ENCODE results near the gene CHST12. TPM values are rescaled to one million over a fixed set of nuclear protein-coding genes. Genes with fewer than 3 reads are reported as not detected.

CHST12 gene
- total RNA-seq, 1 experiment from 2014 or later, result 12.9 TPM

DNA sequence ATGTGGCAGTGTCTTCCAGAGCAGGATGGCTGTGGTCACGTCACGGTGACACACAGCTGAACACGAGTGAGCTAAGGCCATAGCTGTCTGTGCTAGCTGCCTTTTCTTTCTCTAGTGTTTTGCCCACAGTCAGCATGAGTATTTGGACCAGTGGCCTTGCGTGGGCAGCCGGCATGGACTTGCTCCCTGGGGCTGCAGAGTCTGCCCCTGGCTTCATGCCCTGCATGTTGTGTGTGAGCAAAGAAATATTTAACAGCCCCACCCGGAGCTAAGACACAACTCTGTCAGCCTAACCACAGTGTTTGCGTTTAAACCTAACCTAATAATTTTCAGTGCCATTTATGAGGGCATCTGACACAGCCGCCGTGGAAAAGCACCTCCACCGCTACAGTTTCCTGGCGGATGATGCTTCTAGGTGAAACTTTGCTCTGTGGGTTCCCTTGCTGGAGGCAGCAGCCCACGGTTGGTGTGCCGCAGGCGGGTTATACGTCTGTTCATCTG lies 14.6 kb downstream of the CHST12 start:
- H3K9me3 ChIP-seq (ENCODE audit: low read length), result no peaks in the 10 kb centered on the region
- no peaks in the 10 kb centered on the region for H3K36me3 ChIP-seq (ENCODE audit: low read depth, low read length)
- no peaks in the 10 kb centered on the region for H3F3A ChIP-seq (ENCODE audit: low read length, unreplicated experiment)
- H3K79me2 ChIP-seq (ENCODE audit: low read length), result no peaks in the 10 kb centered on the region
- H3K4me2 ChIP-seq (ENCODE audit: low read length), result no peak overlapping the region
- intact Hi-C loops (cut with micrococcal nuclease), result no loop called here
- no TSS peak for BruUV-seq (replicated peaks)
- ATAC-seq, result no peak; the same call in 1 of the 2 replicates
- ChIA-PET CTCF (no interaction called here), POLR2A (ENCODE audit: unreplicated experiment) (interaction anchor here (0.6 kb wide), 1 partner anchor 34 kb away, joined by 6 read pairs; no protein-coding TSS in a partner anchor)
- no peaks in the 10 kb centered on the region for H4K20me1 ChIP-seq (ENCODE audit: low read length)
- no peak for DNase-seq
- H3K4me3 ChIP-seq (ENCODE audit: low read length), result no peak overlapping the region
- no peaks in the 10 kb centered on the region for H3K9me2 ChIP-seq (replicated peaks; ENCODE audit: low read length)
- TF ChIP-seq, protein P1, sequence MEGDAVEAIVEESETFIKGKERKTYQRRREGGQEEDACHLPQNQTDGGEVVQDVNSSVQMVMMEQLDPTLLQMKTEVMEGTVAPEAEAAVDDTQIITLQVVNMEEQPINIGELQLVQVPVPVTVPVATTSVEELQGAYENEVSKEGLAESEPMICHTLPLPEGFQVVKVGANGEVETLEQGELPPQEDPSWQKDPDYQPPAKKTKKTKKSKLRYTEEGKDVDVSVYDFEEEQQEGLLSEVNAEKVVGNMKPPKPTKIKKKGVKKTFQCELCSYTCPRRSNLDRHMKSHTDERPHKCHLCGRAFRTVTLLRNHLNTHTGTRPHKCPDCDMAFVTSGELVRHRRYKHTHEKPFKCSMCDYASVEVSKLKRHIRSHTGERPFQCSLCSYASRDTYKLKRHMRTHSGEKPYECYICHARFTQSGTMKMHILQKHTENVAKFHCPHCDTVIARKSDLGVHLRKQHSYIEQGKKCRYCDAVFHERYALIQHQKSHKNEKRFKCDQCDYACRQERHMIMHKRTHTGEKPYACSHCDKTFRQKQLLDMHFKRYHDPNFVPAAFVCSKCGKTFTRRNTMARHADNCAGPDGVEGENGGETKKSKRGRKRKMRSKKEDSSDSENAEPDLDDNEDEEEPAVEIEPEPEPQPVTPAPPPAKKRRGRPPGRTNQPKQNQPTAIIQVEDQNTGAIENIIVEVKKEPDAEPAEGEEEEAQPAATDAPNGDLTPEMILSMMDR (conservative IDR thresholded peaks at IDR 0.05; ENCODE audit: low read depth, low read length), result no peak
- TF ChIP-seq EZH2 (IDR thresholded peaks at IDR 0.05; ENCODE audit: low read length, unreplicated experiment), result no peak
- no peak for TF ChIP-seq EZH2phosphoT487 (IDR thresholded peaks at IDR 0.05; ENCODE audit: borderline replicate concordance, low read length)
- H3K9ac ChIP-seq (ENCODE audit: low read length), result no peak overlapping the region
- no peak overlapping the region for H2AFZ ChIP-seq (ENCODE audit: low read length)
- no peak overlapping the region for H3K27ac ChIP-seq (ENCODE audit: low read length)
- H3K4me1 ChIP-seq (ENCODE audit: insufficient read depth, low read length), result no peaks in the 10 kb centered on the region
- no peaks in the 10 kb centered on the region for H3K27me3 ChIP-seq (ENCODE audit: low read length)

DNA sequence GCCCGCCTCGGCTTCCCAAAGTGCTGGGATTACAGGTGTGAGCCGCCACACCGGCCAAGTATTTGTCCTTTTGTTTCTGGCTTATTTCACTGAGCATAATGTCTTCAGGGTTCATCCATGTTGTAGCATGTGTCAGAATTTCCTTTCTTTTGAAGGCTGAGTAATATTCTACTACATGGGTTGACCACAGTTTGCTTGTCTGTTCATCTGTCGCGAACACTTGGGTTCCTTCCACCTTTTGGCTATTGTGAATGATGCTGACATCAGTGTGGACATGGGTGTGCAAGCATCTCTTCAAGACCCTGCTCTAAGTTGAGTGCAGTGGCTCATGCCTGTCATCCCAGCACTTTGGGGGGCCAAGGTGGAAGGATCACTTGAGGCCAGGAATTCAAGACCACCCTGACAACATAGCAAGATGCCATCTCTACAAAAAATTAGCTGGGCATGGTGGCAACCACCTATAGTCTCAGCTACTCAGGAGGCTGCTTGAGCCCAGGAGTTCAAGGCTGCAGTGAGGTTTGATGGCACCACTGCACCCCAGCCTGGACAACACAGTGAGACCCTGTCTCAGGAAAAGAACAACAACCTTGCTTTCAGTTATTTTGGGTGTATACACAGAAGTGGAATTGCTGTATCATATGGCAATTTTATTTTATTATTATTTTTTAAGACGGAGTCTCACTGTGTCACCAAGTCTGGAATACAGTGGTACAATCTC lies 17.0 kb downstream of the CHST12 start:
- Histone ChIP-seq H3K4me1 (ENCODE audit: insufficient read depth, low read length) (no peaks in the 10 kb centered on the region), H3K79me2 (ENCODE audit: low read length) (no peaks in the 10 kb centered on the region), H3K36me3 (ENCODE audit: low read depth, low read length) (no peaks in the 10 kb centered on the region), H3K4me3 (ENCODE audit: low read length) (no peak overlapping the region), H3K9me2 (replicated peaks; ENCODE audit: low read length) (no peaks in the 10 kb centered on the region), H3K9me3 (ENCODE audit: low read length) (no peaks in the 10 kb centered on the region), H2AFZ (ENCODE audit: low read length) (no peak overlapping the region), H3K9ac (ENCODE audit: low read length) (no peak overlapping the region), H3K27me3 (ENCODE audit: low read length) (no peaks in the 10 kb centered on the region), H3K4me2 (ENCODE audit: low read length) (no peak overlapping the region), H3F3A (ENCODE audit: low read length, unreplicated experiment) (no peaks in the 10 kb centered on the region), H4K20me1 (ENCODE audit: low read length) (no peaks in the 10 kb centered on the region), H3K27ac (ENCODE audit: low read length) (no peak overlapping the region)
- intact Hi-C loops (cut with micrococcal nuclease), result no loop called here
- ChIA-PET POLR2A (ENCODE audit: unreplicated experiment) (no interaction called here), CTCF (no interaction called here)
- DNase-seq (no peak), ATAC-seq (no peak)
- no peak for TF ChIP-seq EZH2 (IDR thresholded peaks at IDR 0.05; ENCODE audit: low read length, unreplicated experiment)
- no peak for TF ChIP-seq EZH2phosphoT487 (IDR thresholded peaks at IDR 0.05; ENCODE audit: borderline replicate concordance, low read length)
- TF ChIP-seq, protein P1 (conservative IDR thresholded peaks at IDR 0.05; ENCODE audit: low read depth, low read length), result no peak
- no TSS peak for BruUV-seq (replicated peaks)

DNA sequence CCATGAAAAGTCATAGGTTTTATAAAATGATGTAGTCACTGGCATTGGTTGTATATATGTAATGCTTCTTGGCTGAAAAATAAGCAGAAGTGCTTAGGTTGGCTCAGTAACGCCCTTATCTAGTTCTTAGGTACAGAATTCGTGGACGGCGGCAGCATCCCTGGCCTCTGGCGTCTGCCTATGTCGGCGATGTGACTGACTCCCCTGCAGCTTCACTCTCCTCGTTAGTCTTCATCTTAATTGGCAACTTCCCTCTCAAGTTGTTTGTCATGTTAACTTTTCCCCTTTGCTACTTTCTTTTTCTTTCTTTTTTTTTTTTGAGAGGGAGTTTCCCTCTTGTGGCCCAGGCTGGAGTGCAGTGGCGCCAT lies 18.5 kb downstream of the CHST12 start:
- Histone ChIP-seq H3K4me3 (ENCODE audit: low read length) (no peak overlapping the region), H3K36me3 (ENCODE audit: low read depth, low read length) (no peaks in the 10 kb centered on the region), H3K4me2 (ENCODE audit: low read length) (no peak overlapping the region), H3K9ac (ENCODE audit: low read length) (no peak overlapping the region), H3K9me2 (replicated peaks; ENCODE audit: low read length) (no peaks in the 10 kb centered on the region), H3F3A (ENCODE audit: low read length, unreplicated experiment) (no peaks in the 10 kb centered on the region), H3K4me1 (ENCODE audit: insufficient read depth, low read length) (no peaks in the 10 kb centered on the region), H3K27me3 (ENCODE audit: low read length) (no peaks in the 10 kb centered on the region), H4K20me1 (ENCODE audit: low read length) (no peaks in the 10 kb centered on the region), H3K79me2 (ENCODE audit: low read length) (no peaks in the 10 kb centered on the region), H3K27ac (ENCODE audit: low read length) (no peak overlapping the region), H3K9me3 (ENCODE audit: low read length) (no peaks in the 10 kb centered on the region), H2AFZ (ENCODE audit: low read length) (no peak overlapping the region)
- BruUV-seq (replicated peaks), result no TSS peak
- intact Hi-C loops (cut with micrococcal nuclease), result no loop called here
- TF ChIP-seq, protein P1 (conservative IDR thresholded peaks at IDR 0.05; ENCODE audit: low read depth, low read length), result no peak
- TF ChIP-seq EZH2phosphoT487 (IDR thresholded peaks at IDR 0.05; ENCODE audit: borderline replicate concordance, low read length) (no peak), EZH2 (IDR thresholded peaks at IDR 0.05; ENCODE audit: low read length, unreplicated experiment) (no peak)
- DNase-seq (no peak), ATAC-seq (no peak)
- ChIA-PET CTCF (no interaction called here), POLR2A (ENCODE audit: unreplicated experiment) (no interaction called here)
